Measurements from ENCODE around the gene KL.

- no peak for TF ChIP-seq CTCF (IDR thresholded peaks at IDR 0.05)
- TF ChIP-seq EZH2 (IDR thresholded peaks at IDR 0.05; ENCODE audit: borderline replicate concordance, insufficient read depth, low read depth, low read length, poor library complexity, severe bottlenecking): no peak
Measured at GRCh38 chr13:32993145-32993544, 23.1 kb upstream of the KL start.
